ENCODE data around the gene PBX4.

DNA sequence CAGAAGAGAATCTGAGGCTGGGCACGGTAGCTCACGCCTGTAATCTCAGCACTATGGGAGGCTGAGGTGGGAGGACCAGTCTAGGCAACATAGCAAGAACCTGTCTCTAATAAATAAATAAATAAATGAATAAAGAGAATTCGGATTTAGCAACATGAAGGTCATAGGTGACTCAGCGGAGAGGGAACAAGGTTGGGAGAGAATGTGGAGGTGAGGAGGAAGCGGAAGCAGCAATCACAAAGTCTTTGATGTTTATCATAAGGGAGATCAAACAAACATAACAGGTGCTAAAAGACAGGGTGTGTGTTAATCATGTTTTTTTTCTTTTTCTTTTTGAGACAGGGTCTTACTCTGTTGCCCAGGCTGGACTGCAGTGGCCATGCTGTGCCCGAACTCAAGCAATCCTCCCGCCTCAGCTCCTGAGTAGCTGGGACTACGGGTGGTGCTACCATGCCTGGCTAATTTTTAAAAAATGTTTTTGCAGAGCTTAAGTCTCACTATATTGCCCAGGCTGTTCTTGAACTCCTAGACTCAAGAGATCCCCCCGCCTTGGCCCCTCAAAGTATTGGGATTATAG lies 16.3 kb downstream of the PBX4 start:
- TF ChIP-seq POU2F2 (IDR thresholded peaks at IDR 0.05; ENCODE audit: low read depth, low read length) (no peak), POLR2A (IDR thresholded peaks at IDR 0.05; ENCODE audit: low read depth, low read length) (no peak), POLR2AphosphoS5 (IDR thresholded peaks at IDR 0.05; ENCODE audit: low read depth, low read length) (no peak), TAF1 (IDR thresholded peaks at IDR 0.05; ENCODE audit: low read depth, low read length) (no peak)
